Fibroblast of skin of abdomen (primary cell): Measurements from ENCODE around the gene CHPF2.
A peak's percentile ranks its signal among the peaks of the same experiment; 100 is the strongest.

Experiments
- DNase-seq: peaks from one replicate; pipeline ENCODE4 v3.0.0-alpha.2; 2013

CHPF2 gene

DNA sequence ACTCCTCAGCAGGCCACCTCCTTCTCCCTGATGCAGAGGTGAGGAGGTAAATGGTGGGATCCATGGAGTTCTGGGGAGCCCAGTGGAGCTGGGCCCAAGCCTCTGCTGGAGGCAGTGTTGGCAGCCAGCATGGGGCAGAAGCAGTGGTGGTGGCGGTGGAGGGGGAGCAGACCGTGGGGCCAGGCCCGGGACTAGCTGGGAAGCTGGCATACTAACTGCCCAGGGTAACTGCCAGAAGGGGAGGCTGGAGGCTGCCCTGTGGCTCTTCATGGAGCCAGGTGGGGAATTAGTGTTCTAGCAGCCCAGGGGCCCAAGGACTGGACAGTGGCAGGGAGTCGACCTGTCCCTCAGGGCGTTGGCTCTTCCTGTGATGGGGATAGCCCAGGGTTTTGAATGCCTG is 32.3 kb downstream of the CHPF2 start:
- no peak for DNase-seq

DNA sequence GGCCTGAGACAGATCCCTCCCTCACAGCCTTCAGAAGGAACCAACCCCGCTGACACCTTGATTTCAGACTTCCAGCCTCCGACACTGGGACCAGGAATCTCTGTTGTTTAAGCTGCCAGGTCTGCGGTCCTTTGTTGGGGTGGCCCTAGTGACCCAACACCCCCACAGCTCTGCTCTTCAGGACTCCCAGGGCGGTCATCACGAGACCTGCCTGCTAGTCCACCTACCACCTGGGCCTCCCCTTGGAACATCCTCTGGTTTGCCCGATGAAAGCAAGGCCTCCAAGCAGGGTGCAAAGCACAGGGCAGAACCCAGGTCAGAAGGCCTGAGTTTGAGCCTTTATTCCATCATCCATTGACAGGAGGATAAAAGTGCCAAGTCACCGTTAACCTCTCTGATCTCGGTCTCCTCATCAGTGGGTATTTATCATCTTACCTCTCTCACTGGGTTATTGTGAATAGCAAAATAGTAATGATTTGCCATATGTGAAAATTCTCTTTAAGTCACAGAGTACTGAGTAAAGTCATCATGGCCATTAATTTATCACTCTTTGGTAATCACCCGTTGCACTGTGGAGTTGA is 33.2 kb downstream of the CHPF2 start:
- no peak for DNase-seq

DNA sequence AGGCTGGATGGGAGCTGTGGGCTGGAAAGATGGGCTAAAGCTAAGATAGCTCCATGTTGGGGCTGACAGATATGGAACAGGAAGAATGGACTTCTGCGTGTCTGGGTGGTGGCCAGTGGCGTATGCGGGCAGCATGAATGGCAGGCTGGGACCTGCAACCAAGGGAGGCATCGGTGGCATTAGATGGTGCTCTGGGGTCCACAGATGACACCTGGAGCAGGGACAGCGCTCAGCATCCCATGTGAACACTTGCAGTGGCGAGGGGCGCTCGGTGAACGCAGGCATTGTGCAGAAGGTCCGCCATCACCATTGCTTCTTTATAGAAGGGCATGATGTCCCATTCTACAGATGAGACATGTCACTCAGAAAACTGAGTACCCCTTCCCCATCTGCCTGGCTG is 37.2 kb downstream of the CHPF2 start:
- DNase-seq, result no peak

DNA sequence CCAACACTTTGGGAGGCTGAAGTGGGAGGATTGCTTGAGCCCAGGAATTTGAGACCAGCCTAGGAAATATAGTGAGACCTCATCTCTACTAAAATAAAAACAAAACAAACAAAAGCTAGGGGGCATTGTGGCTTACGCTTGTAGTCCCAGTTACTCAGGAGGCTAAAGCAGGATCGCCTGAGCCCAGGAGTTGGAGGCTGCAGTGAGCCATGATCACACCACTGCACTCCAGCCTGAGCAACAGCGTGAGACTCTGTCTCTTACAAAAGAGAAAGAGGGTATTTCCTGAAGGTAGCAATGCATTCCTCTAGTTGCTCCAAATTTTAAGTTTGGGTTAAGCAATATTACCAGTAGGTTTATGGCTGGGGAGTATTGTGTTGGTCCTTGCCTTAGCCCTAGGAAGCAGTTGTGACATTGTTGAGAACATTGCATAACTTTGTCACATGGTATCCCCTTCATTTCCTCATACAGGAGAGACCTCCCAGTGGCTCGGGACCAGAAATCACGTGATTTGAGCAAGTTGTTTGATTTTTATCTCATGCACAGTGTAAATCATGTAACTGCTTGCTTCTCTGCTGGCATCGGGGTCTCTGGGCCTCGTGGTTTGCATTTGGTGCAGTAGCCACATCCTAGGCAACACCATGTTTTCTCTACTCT is 39.5 kb downstream of the CHPF2 start:
- DNase-seq, result peak; percentile 6

DNA sequence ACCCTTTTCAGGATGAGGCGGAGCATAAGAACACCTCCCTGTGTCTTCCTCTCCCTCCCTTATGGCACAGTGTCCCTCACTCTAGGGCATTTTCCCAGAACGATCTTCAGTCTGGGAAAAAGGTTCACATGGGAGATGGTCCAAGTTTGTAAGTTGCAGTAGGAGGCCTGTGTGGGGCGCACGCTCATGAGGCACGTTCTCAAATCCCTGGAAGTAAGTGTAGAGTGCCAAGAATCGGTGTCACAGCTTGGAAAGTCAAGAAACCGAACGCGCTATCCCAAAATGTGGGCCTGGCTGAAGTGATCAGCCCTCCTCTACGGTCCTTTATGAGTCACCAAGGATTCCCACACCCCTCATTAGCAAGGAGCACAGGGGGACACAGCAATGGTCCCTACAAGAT is 40.1 kb downstream of the CHPF2 start:
- DNase-seq, result no peak

DNA sequence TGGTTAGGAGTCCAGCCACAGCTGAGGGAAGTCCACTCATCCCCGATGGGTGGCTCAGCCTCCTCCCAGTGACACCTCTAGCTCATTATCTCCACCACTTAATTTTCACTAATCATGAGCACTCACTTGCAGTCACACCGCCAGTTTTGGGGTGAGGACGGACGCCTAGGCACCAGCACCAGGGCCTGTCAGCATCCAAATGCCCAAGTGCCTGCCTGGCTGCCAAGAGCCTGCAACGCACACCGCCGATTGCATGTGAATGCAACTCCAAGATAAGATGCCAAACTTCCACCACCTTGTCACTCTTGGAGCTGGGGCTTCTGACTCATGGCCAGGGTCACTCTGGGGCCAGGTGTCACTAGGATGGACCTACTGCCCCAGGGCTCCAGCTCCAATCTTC is 40.6 kb downstream of the CHPF2 start:
- no peak for DNase-seq

DNA sequence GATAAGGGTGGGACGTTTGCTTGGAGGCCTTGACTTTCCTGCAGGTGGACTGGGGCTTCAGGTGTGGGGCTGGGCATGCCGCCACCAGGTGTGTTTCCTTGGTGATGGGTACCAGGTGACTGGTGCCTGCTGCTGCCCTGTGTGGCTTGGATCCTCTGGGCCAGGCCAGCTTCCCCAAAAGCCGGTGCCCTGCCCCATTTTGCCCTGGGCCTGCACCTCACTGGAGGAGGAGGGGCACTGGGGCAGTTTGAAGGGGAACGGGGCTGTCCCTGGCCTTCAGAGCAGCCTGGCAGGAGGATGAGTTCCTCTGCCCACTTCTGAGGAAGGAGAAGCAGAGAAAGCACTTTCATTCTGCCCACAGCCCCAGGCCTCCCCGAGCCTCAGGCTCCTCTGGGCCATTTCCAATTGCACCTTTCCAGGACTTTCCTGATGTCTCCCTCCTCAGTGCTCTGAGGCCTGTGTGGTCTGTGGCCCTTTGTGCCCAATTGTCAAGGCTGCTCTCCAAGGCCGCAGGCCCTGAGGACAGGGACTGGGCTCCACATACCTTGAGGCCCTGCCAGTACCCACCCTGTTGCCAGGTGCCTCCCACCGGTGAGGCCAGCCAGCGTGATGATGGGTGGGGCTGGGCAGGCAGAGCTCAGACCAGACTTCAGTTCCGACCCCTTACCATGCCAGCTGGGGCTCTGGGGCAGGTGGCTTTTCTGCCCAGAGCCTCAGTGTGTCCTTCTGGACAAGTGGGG is 41.5 kb downstream of the CHPF2 start:
- DNase-seq, result no peak

DNA sequence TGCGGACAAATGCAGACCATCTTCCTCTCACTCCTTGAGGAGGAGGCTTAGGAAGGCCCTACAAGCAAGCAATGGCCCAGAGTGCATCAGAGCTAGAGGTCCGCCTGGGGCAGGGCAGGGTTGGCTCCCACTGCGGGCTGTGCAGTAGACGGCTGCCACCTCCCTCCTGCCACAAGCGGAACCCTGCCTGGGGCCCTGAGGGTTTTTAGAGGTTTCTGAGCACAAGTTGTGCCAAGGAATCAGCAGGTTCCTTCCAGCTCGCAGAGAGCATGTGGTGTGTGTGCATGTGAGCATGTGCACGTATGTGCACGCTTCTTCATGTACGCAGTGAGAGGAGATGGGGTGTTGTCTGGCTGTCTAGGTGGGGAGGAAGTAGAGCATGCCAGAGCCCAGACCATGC is 42.1 kb downstream of the CHPF2 start:
- no peak for DNase-seq

DNA sequence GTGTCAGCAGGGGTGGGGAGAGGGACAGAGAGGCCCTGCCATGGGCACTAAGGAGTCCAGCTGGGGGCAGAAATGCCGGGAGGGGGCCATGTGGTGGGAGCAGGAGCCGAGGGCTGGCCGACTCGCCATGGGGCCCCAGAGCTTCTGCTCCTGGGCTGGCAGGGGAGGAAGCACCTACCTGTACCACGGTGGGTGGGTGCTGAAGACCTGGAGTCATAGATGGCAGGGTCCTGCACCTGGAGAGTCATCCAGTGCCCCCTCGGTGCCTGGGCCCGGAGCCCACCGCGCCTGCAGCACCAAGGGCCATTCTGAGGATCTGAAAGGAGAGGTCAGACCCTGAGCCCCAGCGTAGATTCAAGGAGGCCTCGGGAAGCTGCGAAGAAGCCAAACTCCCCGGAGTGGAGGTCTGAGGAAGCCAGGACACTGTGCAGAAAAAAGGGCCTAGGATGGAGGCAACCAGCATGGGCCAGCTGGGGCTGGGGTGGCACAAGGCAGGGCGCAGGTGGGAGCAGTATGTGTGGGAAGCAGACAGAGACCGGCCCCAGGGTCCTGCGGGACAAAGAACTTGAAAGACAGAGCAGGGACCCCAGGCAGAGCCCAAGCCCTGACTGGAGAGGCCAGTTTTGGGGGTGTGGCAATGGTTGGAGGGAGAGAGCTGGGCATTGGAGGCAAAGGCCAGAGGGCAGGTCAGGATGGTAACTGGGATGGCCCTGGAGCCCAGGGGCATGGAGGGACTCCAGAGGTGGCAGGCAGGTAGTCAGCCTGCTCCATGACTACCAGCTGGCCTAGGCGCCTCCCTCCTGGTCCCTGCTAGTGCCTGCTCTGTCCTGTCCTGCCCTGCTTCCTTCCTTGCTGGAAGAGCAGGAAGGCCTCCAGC is 42.9 kb downstream of the CHPF2 start:
- no peak for DNase-seq

DNA sequence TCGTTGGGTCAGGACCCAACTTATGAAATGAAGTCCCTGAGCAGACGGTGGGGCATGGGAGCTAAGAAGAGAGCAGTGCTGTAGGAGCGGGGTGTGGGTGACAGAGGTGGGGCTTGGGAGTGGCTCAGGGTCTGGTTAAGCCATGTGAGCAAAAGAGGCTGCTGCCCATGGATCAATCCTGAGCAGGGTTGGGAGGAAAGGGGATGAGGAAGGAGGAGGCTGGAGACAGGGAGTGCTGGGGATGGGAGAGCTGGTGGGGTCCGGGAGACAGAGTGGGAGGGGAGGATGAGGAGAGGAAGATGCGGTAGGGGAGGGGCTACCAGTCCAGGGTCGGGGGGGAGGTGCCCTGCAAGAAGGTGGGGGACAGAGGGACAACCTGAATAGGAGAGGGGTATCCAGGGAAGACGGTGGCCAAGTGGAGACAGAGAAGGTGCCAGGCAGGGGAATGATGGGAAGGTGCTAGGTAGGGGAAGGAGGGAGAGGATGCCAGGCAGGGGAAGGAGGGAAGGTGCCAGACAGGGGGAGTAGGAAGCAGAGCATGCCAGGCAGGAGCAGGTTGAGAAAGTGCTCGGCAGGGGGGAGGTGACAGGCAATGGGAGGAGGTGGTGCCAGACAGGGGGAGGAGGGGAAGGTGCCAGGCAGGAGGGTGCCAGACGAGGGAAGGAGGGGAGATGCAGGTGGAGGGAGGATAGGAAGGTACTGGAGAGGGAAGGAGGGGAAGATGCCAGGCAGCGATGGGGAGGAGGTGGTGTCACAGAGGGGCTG is 43.7 kb downstream of the CHPF2 start:
- DNase-seq, result no peak

DNA sequence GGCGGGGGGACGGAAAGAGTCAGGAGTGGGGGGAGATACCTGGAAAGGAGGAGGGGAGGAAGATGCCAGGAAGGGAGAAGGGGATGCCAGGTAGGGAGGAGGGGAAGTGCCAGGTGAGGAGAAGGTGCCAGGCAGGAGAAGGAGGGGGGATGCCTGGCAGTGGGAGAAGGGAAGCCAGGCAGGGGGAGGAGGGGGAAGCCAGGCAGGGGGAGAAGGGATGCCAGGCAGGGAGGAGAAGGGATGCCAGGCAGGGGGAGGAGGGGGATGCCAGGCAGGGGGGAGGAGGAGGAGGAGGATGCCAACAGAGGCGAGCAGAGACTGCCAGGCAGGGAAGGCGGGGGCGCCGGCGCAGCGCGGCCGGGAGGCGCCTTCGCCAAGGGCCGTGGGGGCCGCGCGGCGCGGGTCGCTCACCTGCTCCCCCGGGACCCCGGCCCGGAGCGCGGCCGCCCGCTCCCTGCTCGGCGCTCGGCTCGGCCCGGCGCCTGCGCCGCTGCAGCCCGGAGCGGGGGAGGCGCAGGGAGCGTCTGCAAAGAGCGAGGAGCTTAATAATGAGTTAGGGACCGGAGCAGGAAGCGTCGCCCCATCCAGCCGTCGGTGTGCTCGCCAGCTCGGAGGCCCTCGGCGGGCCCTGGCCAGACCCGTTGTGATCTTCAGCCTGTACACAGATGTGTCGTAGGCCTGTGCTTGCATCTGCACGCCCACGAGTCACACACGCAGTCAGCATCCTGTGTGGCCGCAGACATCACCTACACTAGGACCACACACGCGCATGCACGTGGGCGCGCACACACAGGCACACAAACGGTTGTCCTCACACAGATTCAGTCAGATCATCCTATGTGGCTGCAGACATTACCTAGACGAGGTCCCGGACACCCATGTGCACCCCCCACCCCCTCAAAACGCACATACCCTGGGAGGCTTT is 44.6 kb downstream of the CHPF2 start:
- peak; percentile 68 for DNase-seq

DNA sequence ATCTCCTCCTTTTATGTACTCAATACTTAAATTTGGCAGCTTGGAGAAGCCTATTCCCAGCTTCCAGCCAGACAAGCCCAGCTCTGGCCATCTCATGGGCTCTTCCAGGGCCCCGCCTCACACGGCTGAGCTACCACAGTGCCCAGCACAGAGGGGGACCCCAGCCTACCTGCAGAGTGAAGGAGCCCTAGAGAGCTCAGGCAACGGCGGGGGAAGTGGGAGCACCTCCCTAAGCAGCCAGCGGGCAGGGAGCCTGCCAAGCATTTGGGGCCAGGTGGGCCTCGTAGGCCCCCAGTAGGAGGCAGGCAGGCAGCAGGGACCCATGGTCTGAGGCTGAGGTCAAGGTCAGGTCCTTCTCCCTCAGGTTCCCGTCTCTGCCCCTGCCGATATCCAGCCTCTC is 45.3 kb downstream of the CHPF2 start:
- no peak for DNase-seq

DNA sequence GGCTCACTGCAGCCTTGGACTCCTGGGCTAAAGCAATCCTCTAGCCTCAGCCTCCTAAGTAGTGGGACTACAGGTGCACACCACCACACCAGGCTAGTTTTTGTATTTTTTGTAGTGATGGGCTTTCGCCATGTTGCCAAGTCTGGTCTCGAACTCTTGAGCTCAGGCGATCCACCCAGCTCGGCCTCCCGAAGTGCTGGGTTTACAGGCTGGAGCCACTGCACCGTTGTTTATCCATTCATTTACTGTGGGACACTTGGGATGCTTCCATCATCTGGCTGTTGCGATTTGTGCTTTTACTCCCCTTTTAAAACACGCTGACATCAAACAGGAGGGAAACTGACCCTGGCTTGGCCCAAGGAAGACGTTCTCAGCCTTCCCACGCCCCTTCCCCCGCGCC is 46.7 kb downstream of the CHPF2 start:
- no peak for DNase-seq

DNA sequence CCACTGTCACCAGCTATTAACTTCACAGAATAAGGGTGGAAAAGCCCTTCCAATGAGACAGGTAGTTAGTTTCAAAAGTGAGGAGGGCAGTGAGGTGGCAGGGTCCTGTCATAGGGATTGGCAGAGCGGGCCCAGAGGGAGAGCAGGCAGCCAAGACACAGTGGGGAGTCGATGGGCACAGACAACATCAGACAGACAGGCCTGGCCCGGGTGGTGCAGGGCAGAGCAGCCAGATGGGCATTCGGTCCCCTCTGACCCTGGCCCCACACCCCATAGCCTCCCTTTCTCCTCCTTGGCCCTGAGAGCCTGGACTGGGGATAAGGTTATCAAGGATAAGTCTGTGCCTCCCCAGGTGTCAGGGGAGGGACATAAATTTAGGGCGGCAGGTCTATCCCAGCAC is 47.6 kb downstream of the CHPF2 start:
- no peak for DNase-seq

DNA sequence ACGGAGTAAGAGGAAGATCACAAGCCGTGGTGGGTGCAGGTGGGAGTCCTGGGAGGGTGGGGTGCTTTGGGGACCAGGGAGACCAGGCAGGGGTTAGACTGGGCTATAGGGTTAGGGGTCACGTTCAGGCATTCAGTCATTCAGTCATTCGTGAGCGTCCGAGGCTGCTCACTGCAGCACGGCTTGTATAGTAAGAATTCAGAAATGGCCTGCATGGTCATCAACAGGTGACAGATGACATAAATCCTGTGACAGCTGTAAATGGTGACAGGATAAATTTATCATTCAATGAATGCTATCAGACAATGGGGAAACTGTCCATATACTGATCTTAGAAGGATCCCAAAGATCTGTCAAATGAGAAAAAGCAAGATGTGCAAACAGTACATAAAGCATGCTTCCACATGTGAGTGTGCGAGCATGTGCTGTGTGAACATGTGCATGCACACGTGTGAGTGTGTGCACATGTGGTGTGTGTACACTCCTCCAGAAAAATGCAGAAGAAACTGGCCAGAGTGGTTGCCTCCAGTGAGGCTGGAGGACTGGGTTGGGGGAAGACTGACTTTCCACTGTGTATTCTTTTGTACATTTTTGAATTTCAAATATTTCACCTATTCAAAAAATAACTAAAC is 48.2 kb downstream of the CHPF2 start:
- no peak for DNase-seq

DNA sequence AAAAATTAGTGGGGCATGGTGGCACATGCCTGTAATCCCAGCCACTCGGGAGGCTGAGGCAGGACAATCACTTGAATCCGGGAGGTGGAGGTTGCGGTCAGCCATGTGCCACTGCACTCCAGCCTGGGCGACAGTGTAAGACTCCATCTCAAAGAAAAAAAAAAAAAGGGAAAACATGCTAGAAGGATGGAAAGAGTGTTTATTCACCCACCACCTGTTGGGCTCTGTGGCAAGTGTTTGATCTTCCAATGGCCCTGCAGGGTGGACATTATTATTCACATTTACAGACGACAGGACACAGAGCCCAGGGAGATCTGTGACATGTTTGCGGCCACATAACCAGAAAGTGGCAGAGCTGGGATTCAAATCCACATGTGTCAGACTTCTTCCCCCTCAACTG is 49.4 kb downstream of the CHPF2 start:
- DNase-seq, result no peak

DNA sequence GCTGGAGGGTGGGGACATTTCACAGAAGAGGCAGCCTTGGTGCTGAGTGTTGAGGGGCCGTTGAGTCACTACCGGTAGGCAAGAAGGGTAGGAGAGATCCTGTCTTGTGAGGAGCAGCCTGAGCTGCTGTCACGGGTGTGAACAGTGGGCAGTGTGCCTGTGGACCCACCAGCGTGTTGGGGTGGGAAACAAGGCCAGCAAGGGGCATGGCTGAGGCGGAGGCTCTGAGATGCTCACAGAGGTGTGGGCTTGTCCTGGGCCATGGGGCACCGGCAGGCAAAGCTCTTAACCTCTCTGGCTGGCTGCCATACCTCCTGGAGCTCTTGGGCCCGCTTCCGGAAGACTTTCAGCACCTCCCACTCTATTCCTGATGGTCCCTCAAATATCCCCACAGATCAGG is 49.8 kb downstream of the CHPF2 start:
- DNase-seq, result no peak

DNA sequence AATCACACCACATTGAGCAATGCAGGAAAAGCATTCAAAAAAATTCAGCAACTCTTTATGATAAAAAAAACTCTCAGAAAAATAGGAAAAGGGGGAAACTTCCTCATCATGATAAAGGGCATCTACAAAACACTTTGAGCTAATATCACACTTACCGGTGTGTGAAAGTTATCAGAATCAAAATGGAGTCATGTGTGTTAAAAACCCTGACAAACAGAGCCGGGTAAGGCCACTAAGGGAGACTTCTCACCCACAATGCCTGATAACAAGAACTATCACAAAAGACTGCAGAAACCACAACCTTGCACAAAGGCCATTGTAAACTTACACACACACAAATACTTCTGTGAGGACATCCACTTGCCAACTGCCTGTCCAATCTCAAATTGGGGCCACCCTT is 51.0 kb downstream of the CHPF2 start:
- no peak for DNase-seq

DNA sequence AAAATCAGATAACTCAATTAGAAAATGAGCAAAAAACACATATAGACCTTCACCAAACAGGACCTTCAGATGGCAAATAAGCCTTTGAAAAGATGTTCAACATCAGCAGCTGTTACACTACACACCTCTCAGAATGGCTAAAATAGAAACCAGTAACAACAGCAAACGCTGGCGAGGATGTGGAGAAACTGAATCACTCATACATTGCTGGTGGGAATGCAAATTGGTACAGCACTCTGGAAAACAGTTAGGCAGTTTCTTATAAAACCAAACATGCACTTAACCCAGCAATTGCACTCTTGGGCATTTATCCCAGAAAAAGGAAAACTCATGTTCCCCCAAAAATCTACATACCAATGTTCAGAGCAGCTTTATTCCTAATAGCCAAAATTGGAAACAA is 53.9 kb downstream of the CHPF2 start:
- DNase-seq, result no peak
